Measurements from ENCODE around the gene TRERF1.

The TRERF1 gene

DNA sequence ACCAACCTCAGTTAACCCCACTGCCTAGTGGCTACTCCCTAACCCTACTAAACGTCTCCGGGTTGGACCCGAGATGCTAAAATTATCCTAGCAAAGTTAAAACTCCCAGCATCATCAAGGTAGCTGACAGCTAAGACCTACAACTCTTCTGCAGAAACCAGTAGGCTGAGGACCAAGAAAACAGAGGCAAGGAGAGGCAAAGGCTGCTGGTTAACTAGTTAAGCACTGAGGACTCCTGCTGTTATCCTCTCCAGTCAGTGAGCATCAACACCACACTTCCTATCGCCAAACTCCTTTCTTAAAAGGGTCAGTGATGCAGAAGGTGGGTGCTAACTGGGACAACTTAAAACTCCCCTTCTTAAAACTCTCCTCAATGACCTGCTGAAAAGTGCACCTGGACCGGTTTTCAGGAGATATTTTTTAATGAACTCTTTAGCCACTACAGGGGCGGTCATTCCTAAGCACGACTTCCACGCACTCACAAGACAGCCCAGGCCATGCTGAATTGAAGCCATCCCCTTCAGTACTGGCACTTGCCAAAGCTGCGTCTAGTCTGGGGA, 1.7 kb downstream of the TRERF1 start:
- in situ Hi-C loops (cut with MboI; ENCODE audit: low sequenced_read_pairs): loop anchor here (5.0 kb wide), 1 partner anchor 73 kb away; no protein-coding TSS in a partner anchor

DNA sequence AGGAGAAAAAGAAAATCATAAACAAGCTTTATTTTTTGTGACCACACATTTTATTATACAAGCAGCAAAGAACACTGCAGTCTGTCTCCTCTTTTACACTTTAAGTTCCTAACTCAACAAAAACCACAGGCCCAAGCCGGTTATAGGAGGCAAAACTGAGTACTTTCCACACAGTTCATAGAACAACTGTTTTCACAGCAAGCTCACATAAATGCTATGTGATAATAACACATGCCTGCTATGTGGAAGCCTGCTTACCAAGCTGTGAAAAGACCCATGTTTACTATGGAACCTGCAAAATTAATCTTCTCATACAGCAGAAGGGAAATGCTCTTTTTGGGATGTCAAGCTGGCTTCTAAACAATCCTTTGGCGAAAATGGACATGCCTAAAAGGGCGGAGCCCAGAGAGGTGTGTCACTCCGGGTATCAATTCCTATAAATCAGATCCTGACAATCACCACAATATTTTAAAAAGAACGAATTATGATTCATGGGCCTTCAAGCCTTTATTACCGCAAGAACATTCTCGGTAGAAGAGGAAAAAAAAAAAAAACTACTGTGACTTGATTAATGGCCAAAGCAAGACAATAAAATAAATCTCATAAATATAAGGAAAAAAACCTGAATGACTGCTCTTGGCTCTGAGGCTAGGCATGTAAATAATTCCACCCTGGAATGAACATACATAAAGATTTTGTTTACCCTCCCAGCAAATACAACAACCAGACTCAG, 2.6 kb downstream of the TRERF1 start:
- in situ Hi-C loops (cut with MboI; ENCODE audit: low sequenced_read_pairs): loop anchor here (5.0 kb wide), 1 partner anchor 72 kb away; no protein-coding TSS in a partner anchor

DNA sequence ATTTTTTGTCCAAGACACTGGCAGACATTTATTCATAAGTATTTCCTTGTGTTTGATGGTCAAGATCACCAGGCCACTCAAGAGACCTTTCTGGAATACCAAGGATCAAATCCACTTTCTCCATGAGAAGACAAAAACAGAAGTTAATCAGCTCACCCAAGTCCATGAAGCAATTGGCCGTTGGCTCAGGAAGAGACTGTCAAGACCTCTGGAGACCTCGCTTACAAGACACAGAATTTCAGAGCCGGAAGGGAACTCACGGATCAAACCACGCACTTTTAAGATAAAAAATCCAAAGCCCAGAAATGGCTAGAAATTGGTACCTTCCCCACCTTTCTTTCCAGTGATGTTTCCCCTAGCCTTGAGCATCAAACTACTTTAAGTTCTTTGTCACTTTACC, 3.3 kb downstream of the TRERF1 start:
- in situ Hi-C loops (cut with MboI; ENCODE audit: low sequenced_read_pairs): loop anchor here (5.0 kb wide), 1 partner anchor 71 kb away; no protein-coding TSS in a partner anchor

DNA sequence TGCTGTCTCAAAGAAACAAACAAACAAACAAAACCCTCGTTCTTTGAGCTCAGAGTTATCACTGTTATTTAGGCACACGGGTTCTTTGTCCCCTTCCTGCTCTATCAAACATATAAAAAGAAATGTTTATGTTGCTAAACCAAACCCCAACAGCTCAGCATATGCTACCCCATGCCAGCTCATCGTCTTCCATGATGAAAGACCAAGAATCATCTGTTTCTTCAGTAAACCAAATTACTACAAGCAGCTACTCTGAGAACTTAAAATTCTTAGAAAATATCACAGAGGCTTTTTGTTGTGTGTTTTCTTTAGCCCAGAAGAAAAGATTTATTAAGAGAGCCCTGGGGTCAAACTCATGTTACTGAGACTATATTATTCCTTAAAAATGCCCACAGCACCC, 4.7 kb downstream of the TRERF1 start:
- in situ Hi-C loops (cut with MboI; ENCODE audit: low sequenced_read_pairs): loop anchor here (5.0 kb wide), 1 partner anchor 70 kb away; no protein-coding TSS in a partner anchor

DNA sequence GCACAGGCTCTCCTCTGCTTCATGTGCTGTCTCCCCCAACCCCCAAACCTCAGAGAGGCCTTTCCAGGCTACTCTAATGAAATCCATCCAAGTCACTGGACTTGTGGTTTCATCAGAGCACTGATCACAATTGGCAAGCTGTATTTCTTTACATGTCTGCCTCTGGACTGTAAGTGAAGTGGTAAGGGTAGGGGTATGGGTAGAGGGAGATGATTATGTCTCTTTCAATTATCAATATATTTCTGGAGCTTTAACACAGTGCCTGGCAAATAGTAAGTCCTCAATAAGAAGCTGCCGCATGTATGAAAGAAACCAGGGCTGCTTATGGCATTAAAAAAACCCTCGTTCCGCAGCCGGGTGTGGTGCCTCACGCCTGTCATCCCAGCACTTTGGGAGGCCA, 5.4 kb downstream of the TRERF1 start:
- in situ Hi-C loops (cut with MboI; ENCODE audit: low sequenced_read_pairs): loop anchor here (5.0 kb wide), 1 partner anchor 69 kb away; no protein-coding TSS in a partner anchor

DNA sequence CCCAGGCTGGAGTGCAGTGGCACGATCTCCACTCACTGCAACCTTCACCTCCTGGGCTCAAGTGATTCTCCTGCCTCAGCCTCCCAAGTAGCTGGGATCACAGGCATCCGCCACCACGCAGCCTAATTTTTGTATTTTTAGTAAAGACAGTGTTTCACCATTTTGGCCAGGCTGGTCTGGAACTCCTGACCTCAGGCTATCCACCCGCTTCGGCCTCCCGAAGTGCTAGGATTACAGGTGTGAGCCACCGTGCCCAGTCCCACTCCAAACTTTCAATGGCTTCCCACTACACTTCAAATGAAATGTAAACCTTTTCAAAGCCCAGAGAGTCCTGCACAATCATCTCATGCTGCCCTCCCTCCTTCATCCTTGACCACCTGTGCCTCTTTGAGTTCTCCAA, 5.8 kb downstream of the TRERF1 start:
- in situ Hi-C loops (cut with MboI; ENCODE audit: low sequenced_read_pairs): loop anchor here (5.0 kb wide), 1 partner anchor 69 kb away; no protein-coding TSS in a partner anchor

DNA sequence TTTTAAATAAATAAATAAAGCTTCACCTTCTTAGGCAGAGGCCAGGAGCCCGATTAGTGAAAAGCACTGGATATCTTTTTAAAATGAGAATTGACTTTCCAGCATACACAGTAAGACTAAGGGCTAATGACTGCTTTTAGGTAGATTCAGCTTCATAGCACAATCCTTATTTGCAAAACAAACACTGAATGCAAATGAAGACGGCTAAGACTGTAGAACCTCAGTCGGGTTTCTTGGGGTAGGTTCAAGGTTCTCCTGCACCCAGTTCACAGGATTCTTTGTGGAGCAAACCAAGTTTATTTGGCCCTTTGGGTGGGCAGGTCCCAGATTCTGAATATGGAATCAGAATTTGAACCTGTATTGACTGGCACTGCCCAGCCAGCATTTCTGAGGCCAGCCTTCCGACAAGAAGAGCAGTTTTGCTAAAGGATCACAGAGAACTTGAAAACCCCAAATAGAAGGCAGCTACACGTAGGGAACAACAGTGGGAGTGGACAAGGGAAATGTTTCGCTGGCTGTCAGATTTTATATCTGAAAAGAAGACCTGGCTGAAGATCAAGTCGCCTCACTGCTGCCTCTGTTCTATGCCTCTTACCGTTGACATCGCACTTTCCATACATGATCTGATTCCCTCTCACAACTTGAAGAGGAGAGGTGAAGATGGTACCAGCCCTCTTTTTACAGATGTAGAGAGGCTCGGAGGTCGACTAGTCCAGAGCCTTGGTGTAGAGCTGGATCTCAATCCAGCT, 8.2 kb downstream of the TRERF1 start:
- in situ Hi-C loops (cut with MboI; ENCODE audit: low sequenced_read_pairs): no loop called here

DNA sequence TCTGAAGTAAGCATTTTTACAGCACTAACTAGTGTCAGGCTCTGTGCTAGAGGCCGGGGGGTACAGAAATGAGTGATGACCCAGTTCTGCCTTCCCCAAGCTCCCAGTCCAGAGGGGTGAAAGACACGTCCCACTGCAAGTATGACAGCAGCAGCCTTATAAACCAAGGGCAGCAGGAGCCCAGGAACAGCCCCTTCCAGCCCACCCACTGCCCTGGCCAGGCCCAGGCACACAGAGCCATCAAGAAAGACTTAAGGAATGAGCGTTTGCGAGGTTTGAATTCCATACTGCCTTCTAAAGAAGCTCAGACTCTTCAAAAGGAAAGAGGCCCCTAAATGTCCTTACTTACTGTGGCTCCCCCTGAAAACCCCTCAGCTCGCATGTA, 10.0 kb downstream of the TRERF1 start:
- in situ Hi-C loops (cut with MboI; ENCODE audit: low sequenced_read_pairs): no loop called here

DNA sequence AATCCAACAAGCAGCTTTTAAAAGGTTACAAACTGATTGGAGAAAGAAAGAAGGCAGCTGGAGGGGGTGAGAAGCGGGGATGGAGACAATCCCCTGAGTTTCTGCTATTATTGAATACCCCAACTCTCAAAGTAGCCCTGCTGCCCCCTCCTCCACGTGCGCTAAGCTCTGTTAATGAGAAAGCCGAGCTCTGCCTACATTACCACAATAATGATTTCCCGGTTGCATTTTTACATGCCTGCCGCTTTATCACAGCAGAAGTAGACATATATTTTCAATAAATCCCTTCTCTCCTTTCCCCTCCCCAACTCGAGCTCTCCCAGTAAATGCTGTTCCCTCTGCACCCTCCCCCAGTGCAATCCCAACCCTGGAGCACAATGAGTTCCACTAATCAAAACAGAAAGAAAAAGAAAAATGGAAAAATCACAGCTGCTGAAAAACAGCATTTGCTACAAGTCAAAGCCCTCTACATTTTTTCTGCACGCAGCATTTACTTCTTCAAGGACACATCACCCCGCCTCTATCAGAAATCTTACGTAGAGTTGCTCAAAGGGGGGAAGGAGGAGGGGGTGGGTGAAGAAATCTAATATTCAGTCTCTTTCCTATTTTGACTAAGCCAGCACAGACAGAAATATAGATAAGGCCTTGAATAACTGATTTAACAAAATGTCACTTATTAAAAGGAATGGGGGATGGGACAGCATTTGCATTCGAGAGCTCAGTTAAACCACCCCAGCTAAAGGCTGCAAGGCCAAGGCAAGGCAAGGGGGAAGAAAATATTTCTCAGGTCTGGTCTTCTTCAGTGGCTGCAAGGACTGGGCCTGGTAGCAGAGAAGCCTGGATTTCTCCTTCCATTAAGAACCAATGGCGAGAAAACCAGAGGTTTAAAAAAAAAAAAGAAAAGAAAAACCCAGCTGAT, 10.7 kb downstream of the TRERF1 start:
- in situ Hi-C loops (cut with MboI; ENCODE audit: low sequenced_read_pairs): no loop called here

DNA sequence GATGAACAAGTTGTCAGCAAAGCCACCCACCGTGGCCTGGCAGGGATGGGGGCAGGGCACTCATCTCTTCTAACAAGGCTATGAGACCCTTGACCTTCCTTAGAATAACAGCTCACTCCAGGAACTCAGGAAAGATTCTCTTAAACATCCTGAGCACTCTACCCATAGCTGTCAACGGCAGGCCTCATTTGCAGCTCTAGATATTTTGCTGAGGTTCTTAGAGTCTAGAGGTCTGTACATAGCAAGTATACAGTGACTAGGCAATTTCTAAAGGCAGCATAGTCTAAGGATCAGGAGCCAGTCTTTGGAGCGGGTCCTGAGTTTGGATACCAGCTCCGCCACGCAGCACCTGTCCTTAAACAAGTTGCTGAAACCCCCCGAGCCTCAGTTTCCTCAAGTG, 11.7 kb downstream of the TRERF1 start:
- in situ Hi-C loops (cut with MboI; ENCODE audit: low sequenced_read_pairs): no loop called here

DNA sequence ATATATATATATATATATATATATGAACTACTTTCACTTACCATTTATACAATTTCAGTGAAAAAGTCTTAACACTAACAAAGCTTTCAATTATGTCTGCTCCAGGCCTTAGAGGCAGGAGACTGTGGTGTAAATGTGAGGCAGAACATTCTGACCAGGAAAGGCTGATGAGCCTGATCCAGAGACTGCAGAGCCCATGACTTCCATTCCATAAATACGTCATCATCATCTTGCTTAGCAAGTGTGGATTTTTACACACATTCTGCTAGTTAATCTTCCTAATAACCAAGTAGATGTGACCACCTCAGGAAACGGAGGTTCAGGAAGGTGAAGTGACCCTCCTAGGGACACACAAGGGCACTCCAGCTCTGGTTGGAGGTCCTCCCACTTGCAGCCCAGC, 14.9 kb downstream of the TRERF1 start:
- in situ Hi-C loops (cut with MboI; ENCODE audit: low sequenced_read_pairs): no loop called here

DNA sequence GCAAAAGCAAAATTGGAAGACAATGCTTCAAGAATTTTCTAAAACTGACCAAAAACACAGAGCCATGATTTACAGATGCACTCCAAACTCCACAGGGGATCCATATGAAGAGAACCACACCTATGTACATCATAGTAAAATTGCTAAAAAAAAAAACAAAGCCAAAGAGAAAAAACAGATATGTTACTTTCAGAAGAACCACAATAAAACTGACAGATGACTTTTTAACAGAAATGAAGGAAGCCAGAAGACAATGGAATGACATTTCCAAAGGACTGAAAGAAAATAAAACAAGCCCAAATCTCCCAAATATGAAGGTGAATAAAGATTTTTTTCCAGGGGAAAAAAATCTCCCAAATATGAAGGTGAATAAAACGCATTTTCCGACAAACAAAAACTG, 17.5 kb downstream of the TRERF1 start:
- in situ Hi-C loops (cut with MboI; ENCODE audit: low sequenced_read_pairs): no loop called here

DNA sequence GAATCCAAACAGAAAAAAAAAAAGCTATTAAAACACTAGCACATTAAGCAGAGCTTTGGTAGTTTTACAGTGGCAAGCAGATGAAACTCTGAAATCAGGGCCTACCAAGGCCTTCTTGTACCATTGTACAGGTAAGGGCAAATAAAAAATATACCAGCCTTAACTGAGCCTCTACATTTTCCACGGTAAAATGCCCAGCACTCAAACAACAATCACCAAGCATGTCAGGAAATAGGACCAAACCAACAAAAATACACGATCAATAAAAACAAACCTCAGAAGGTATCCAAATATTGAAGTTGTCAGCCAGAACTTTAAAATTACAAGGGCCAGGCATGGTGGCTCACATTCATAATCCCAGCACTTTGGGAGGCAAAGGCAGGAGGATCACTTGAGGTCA, 18.3 kb downstream of the TRERF1 start:
- in situ Hi-C loops (cut with MboI; ENCODE audit: low sequenced_read_pairs): no loop called here

DNA sequence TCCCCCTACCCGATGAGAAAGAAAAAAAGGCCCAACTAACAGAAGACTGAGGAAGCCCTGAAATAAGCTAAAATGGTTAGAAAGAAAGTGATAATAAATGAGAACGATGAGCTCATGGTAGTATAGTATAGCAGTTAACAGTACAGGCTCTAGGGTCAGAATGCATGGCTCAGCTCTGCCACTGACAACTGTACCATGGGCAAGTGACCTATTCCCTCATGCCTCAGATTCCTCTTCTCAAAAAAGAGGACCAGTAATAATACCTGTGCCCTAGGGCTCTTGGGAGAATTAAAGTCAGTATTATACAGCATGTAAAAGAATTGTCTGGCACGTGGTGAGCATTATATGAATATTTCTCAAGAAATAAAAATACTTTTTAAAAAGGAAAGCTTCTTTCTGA, 19.8 kb downstream of the TRERF1 start:
- in situ Hi-C loops (cut with MboI; ENCODE audit: low sequenced_read_pairs): no loop called here

DNA sequence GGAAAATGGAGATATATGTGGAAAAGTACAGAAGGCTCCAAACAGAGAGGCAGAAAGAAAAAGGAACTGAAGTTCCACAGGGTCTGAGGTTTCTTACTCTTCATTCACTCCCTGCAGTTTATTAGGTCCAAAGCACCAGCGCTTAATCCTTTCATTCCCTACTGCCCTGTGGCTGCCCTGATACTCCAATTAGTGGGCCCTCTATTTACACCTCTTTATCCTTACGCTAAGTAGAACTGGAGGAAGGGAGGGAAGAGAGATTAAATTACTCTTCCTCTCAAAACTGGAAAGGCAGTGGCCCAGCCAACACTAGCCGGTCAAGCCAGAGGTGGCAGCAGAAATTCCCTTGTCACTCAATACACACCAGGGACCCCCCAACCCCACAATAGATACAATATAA, 20.4 kb downstream of the TRERF1 start:
- in situ Hi-C loops (cut with MboI; ENCODE audit: low sequenced_read_pairs): no loop called here

DNA sequence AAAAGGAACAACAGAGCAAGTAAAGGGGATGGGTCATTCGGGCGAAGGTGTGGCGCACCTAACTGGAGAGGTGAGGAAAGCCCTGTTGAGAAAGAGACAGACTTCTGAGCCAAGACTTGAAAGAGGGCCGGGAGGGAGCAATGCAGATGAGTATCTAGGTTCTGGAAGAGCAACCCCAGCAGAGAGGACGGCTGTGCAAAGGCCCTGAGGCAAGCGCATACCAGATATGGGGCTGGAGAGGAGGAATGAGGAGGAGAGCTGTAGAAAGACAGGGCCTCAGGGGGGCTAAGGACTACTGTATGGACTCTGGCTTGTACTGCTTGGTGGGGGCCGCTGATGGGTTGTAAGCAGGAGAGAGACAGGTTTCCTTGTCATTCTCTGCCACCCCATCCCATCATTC, 21.9 kb downstream of the TRERF1 start:
- in situ Hi-C loops (cut with MboI; ENCODE audit: low sequenced_read_pairs): no loop called here

DNA sequence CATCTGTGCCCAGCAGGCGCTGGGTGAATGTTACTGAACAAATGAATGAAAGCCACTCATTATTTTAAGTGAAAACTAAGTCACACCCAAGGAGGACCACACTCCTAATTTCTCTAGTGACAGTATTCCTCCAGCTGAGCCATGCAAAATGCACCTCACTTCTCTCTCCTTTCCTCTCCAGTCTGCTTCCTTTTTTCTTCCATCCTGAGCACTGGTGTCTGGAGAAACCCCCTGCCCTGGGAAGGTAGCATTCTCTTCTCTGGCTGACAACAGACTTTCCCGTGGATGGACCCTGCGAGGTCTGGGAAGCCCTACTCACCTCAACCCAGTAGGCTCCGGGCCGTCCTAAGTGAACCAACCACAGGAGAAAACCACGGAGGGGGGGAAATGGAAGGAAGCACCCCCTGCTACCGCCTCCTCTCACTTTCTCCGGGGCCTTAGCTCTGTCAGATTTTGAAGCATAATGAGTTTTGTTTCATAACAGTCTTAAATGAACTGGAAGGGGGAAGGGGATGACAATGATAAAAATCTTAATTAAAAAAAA, 22.6 kb downstream of the TRERF1 start:
- in situ Hi-C loops (cut with MboI; ENCODE audit: low sequenced_read_pairs): no loop called here

DNA sequence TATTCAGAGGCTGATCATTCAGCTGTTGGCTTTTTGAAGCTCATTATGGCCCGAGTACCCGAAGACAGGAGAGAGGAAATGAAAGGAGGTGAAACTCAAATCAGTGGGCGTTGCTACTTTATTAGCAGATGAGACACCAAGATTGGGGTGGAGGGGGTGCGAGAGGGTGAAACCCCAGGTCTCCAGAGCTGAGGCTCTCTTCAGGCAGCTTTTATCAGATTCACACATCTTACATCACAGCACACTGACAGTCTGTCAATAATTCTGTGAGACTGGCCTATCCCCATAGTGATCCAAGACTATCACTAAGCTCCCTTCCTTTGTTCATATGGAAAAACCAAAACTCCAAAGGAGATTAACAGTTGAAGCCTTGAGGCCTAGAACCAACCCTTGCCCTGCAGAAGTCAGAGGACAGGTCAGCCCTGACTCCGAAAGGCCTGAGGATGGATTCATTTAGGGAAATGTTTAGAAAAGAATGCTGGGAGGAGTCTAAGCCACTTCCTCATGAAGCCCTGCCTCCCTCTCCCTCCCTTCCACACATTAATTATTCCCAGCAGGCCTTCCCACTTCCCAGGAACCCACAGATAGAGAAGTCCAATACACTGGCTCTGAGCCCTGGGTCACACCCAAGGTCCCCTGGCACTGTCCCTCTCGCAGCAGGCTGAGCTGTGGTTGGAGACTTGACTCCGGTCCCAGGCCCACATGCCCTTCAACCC, 23.2 kb downstream of the TRERF1 start:
- in situ Hi-C loops (cut with MboI; ENCODE audit: low sequenced_read_pairs): no loop called here

DNA sequence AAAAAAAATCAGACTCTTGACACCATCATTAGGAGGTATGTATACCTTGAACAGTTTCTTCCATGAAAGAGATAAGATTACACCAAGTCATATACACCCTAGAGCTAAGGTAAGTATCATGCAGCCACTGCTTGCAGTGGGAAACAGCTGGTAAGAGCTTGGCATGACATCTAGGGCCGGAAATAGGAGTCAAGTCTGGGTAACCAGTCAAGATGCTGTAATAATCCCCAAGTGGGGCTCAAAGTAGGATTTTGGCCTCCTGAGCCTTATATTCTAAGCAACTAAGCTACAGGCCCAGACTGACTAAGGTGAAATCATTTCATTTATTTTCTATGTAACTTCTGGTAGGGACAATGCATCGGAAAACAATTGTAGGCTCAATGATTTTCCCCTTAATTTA, 23.9 kb downstream of the TRERF1 start:
- in situ Hi-C loops (cut with MboI; ENCODE audit: low sequenced_read_pairs): no loop called here

DNA sequence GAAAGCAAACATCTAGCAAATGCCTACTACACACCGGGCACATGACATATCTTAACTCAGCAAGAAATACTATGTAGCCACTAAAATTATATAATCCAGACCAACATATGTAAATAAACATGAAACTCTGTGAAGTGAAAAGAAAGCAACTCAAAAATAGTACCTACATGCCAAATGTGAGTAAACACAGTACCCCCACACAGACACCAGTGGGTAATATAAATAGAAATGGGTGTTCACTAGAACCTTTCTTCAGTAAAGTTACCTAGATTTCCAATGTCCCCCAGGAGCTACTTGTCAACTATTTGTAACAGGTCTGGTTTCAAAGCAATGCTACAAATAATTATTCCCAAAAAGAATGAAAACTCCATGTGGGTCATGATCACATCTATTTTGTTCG, 25.5 kb downstream of the TRERF1 start:
- in situ Hi-C loops (cut with MboI; ENCODE audit: low sequenced_read_pairs): no loop called here

Measured in HL-60/S4 (cell line).